Measurements from ENCODE around the gene NFKB1. TPM values are rescaled to one million over a fixed set of nuclear protein-coding genes. Genes with fewer than 3 reads are reported as not detected.

NFKB1 gene
- total and polyA plus RNA-seq, 10 of the 15 experiments (the other 5 are each of a cell fraction or from before 2014, with no cell fraction given): 8.7 to 110 (median 57.3) TPM

GRCh38 chr4:102541697-102542096 is 40.5 kb downstream of the NFKB1 start:
- in situ Hi-C loops (cut with MboI) (no loop called here), intact Hi-C loops (cut with micrococcal nuclease; ENCODE audit: unreplicated experiment) (loop anchor here (5.0 kb wide), 1 partner anchor 39 kb away; the partner anchor contains the start of gene NFKB1)
- Histone ChIP-seq H3K27me3 (replicated peaks in 1 of 2; ENCODE audit: control insufficient read depth in 2 of 2, insufficient read depth in 2 of 2, low read length in 1 of 2) (no peaks in the 10 kb centered on the region), H4K20me1 (ENCODE audit: control insufficient read depth, insufficient read depth) (no peaks in the 10 kb centered on the region), H3K27ac (ENCODE audit: control insufficient read depth, insufficient read depth) (peak overlapping the region; percentile 57), H3K36me3 (ENCODE audit: control insufficient read depth in 2 of 2, insufficient read depth in 2 of 2, low read length in 1 of 2) (peaks cover 9 to 33% of the 10 kb centered on the region in 2 experiments), H2AFZ (ENCODE audit: control insufficient read depth, low read depth, low read length) (no peak overlapping the region), H3K79me2 (ENCODE audit: control insufficient read depth, insufficient read depth, low read length) (peaks cover 41% of the 10 kb centered on the region), H3K4me3 (no peak overlapping the region), H3K9me3 (replicated peaks; ENCODE audit: control insufficient read depth, insufficient read depth, low read length) (no peaks in the 10 kb centered on the region), H3K4me1 (ENCODE audit: control insufficient read depth, insufficient read depth, low read length) (peaks cover 46% of the 10 kb centered on the region), H3K9ac (ENCODE audit: control insufficient read depth, insufficient read depth, low read length) (no peak overlapping the region), H3K4me2 (ENCODE audit: control insufficient read depth, insufficient read depth) (peak overlapping the region; percentile 54; the same call in 1 of the 2 replicates)
- POLR2A ChIA-PET: interaction anchor here (0.7 to 1.8 kb wide), 3 partner anchors 8 to 111 kb away, joined by 3 to 6 read pairs (median 4); no protein-coding TSS in a partner anchor
- DNase-seq (ENCODE audit: low read depth, low spot score): no peak
- SMC1A ChIA-PET (ENCODE audit: uncharacterized antibody, unreplicated experiment): interaction anchor here (0.6 to 7.1 kb wide), 14 partner anchors 9 to 464 kb away, joined by 3 to 54 read pairs (median 6); no protein-coding TSS in a partner anchor
- 82% methylated on average over 4 of the region's 4 CpGs for WGBS (ENCODE audit: insufficient coverage, insufficient replicate concordance, low lambda C conversion rate, missing lambda C conversion rate)
- CTCF ChIA-PET: interaction anchor here (0.9 to 2.9 kb wide), 8 partner anchors 9 to 550 kb away, joined by 3 to 7 read pairs (median 4); no protein-coding TSS in a partner anchor
- BruUV-seq (replicated peaks): no TSS peak
- peak; percentile 3; the same call in 2 of the 3 replicates for ATAC-seq
- FAIRE-seq: no peak
- RAD21 ChIA-PET (ENCODE audit: unreplicated experiment): interaction anchor here (0.7 to 2.7 kb wide), 4 partner anchors 22 to 95 kb away, joined by 3 to 13 read pairs (median 4); no protein-coding TSS in a partner anchor
- TF ChIP-seq ZNF24 (IDR thresholded peaks at IDR 0.05): 0 out of 2 replicates have a peak, but pooled peaks have one; percentile 26
- no peak for TF ChIP-seq CREM (IDR thresholded peaks at IDR 0.05; ENCODE audit: low read depth)
- TF ChIP-seq EZH2 (IDR thresholded peaks at IDR 0.05; ENCODE audit: borderline replicate concordance, control insufficient read depth, low read depth, low read length): no peak
- peak; percentile 55; the same call in 1 of the 2 replicates for TF ChIP-seq RUNX3 (IDR thresholded peaks at IDR 0.05; ENCODE audit: low read length)
- TF ChIP-seq ZNF687 (IDR thresholded peaks at IDR 0.05): no peak
- no peak for TF ChIP-seq E2F8 (IDR thresholded peaks at IDR 0.05; ENCODE audit: low read depth, partially characterized antibody)
- TF ChIP-seq, protein P1, sequence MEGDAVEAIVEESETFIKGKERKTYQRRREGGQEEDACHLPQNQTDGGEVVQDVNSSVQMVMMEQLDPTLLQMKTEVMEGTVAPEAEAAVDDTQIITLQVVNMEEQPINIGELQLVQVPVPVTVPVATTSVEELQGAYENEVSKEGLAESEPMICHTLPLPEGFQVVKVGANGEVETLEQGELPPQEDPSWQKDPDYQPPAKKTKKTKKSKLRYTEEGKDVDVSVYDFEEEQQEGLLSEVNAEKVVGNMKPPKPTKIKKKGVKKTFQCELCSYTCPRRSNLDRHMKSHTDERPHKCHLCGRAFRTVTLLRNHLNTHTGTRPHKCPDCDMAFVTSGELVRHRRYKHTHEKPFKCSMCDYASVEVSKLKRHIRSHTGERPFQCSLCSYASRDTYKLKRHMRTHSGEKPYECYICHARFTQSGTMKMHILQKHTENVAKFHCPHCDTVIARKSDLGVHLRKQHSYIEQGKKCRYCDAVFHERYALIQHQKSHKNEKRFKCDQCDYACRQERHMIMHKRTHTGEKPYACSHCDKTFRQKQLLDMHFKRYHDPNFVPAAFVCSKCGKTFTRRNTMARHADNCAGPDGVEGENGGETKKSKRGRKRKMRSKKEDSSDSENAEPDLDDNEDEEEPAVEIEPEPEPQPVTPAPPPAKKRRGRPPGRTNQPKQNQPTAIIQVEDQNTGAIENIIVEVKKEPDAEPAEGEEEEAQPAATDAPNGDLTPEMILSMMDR (IDR thresholded peaks at IDR 0.05 in 2 of 3, conservative IDR thresholded peaks at IDR 0.05 in 1 of 3; ENCODE audit: control insufficient read depth in 2 of 3, extremely low read depth in 1 of 3, insufficient read depth in 1 of 3, low read depth in 3 of 3, low read length in 3 of 3): peak in 1 of 3 experiments; percentile 16; a peak in 1 of 6 replicates
- TF ChIP-seq MYB (IDR thresholded peaks at IDR 0.05; ENCODE audit: borderline replicate concordance, low read depth, low read length): no peak
- no peak for TF ChIP-seq RB1 (IDR thresholded peaks at IDR 0.05; ENCODE audit: borderline replicate concordance)
- peak; percentile 26; the same call in 1 of the 2 replicates for TF ChIP-seq POLR2AphosphoS5 (IDR thresholded peaks at IDR 0.05; ENCODE audit: low read length)
- TF ChIP-seq STAT3 (IDR thresholded peaks at IDR 0.05; ENCODE audit: low read depth, low read length): no peak
- TF ChIP-seq NKRF (conservative IDR thresholded peaks at IDR 0.05): no peak
